K562 (cell line): Measurements from ENCODE around the gene ZSCAN22. TPM values are rescaled to one million over a fixed set of nuclear protein-coding genes. Genes with fewer than 3 reads are reported as not detected.
A peak's percentile ranks its signal among the peaks of the same experiment; 100 is the strongest.

Experiments used
- ATF6 ChIP-seq: sonication (generic); formaldehyde crosslinking; IDR thresholded peaks from 2 replicates; pipeline ENCODE4 v1.4.0; 2020; ENCODE audit warnings: mild to moderate bottlenecking, missing genetic modification reagents
- CGGBP1 ChIP-seq: fragments of 250-450 bp; sonication (Bioruptor Pico); IDR thresholded peaks from 2 replicates; pipeline ENCODE4 v1.9.0; 2021; ENCODE audit warnings: mild to moderate bottlenecking
- ERF ChIP-seq: fragments of 450-650 bp; formaldehyde crosslinking; IDR thresholded peaks from 2 replicates; pipeline ENCODE4 v1.4.0; 2020; ENCODE audit warnings: mild to moderate bottlenecking, mixed read lengths
- HINFP ChIP-seq: fragments of 450-650 bp; conservative IDR thresholded peaks from 2 replicates; pipeline ENCODE4 v1.6.1; 2016; ENCODE audit warnings: missing genetic modification characterization, low read depth, mild to moderate bottlenecking, control low read depth, missing compliant biosample characterization
- KLF13 ChIP-seq: fragments of 450-650 bp; IDR thresholded peaks from 2 replicates; pipeline ENCODE4 v1.6.1; 2016; ENCODE audit warnings: missing genetic modification characterization, low read depth, mild to moderate bottlenecking, missing compliant biosample characterization, moderate library complexity, borderline replicate concordance
- KLF16 ChIP-seq: IDR thresholded peaks from 2 replicates; pipeline ENCODE4 v1.6.1; 2016; ENCODE audit warnings: antibody characterized with exemption
- LEF1 ChIP-seq: fragments of 450-650 bp; IDR thresholded peaks from 2 replicates; pipeline ENCODE4 v1.6.1; 2016; ENCODE audit warnings: mild to moderate bottlenecking
- MTA3 ChIP-seq: fragments of 450-650 bp; formaldehyde crosslinking; IDR thresholded peaks from 2 replicates; pipeline ENCODE4 v1.6.1; 2017; ENCODE audit warnings: mild to moderate bottlenecking, borderline replicate concordance
- NRF1 ChIP-seq, 2 experiments: fragments of 450-650 bp; IDR thresholded peaks in 1 of 2; conservative IDR thresholded peaks in 1 of 2; 2 replicates each; pipeline ENCODE4 v1.6.1; 2014; ENCODE audit warnings: mild to moderate bottlenecking in 2 of 2
- RBM14 ChIP-seq: fragments of 200-400 bp; formaldehyde crosslinking; IDR thresholded peaks from 2 replicates; pipeline ENCODE4 v1.6.1; 2018; ENCODE audit warnings: low read depth, mild to moderate bottlenecking, low read length, moderate library complexity, borderline replicate concordance; ENCODE audit not compliant: insufficient read depth
- SMAD1 ChIP-seq: fragments of 150-350 bp; IDR thresholded peaks from 2 replicates; pipeline ENCODE4 v1.6.1; 2014; ENCODE audit warnings: low read length, low read depth; ENCODE audit not compliant: partially characterized antibody
- ZNF407 ChIP-seq: fragments of 450-650 bp; IDR thresholded peaks from 2 replicates; pipeline ENCODE4 v1.6.1; 2016; ENCODE audit warnings: low read depth
- ZNF41 ChIP-seq: fragments of 250-450 bp; sonication (Bioruptor Pico); conservative IDR thresholded peaks from 2 replicates; pipeline ENCODE4 v1.4.0; 2020; ENCODE audit warnings: mild to moderate bottlenecking
- polyA plus RNA-seq, 8 experiments: library from polyadenylated mRNA; depleted of rRNA in 4 of 8; stranded (reverse) in 5 of 8; unstranded in 3 of 8; fragments of >200 nt; fragmentation: Nextera tagmentation in 2 of 8; fragmentation: Illumina TruSeq in 1 of 8; extraction: Ambion mirVana in 2 of 8; extraction: Trizol in 1 of 8; gene quantifications; 2 replicates each; pipeline versions ENCODE4 v1.2.1 to v1.2.3, GENCODE V29; 2011 to 2014; ENCODE audit warnings: inconsistent platforms in 1 of 8, missing spikeins in 1 of 8
- total RNA-seq, 7 experiments: library from RNA; depleted of rRNA in 6 of 7; stranded (reverse); fragments of >200 nt in 6 of 7; fragmentation: Illumina TruSeq in 2 of 7; extraction: Trizol in 2 of 7; gene quantifications; 2 replicates each; pipeline versions ENCODE4 v1.2.1 to v1.2.3, GENCODE V29; 2011 to 2021; ENCODE audit warnings: low replicate concordance in 1 of 7

Gene ZSCAN22
- total and polyA plus RNA-seq, 9 of the 15 experiments (the other 6 are each of a cell fraction or from before 2014, with no cell fraction given): 0.98 to 5.3 (median 3.0) TPM

- TF ChIP-seq ATF6: no peak; the same call in 1 of the 2 replicates
- no peak for TF ChIP-seq ZNF407
- no peak for TF ChIP-seq KLF13 (tag)
- no peak for TF ChIP-seq CGGBP1
- no peak for TF ChIP-seq HINFP (tag)
- no peak for TF ChIP-seq RBM14
- TF ChIP-seq ERF (CRISPR knock-in tag): no peak
- peak; percentile 60; the same call in 1 of the 2 replicates for TF ChIP-seq KLF16
- no peak for TF ChIP-seq ZNF41
- peak; percentile 92 for TF ChIP-seq MTA3
- peak; percentile 37; the same call in 1 of the 2 replicates for TF ChIP-seq LEF1
- TF ChIP-seq NRF1 (conservative IDR thresholded peaks at IDR 0.05 in 1 of 2, IDR thresholded peaks at IDR 0.05 in 1 of 2): peak; percentile 92 to 94
- peak; percentile 22 for TF ChIP-seq SMAD1
Observed at GRCh38 chr19:58305065-58305931, 21.5 kb upstream of the ZSCAN22 start, which contains the start of gene ERVK3-1 (continued).
